GM19328 (cell line): Measurements from ENCODE around the gene C1GALT1.

Experiments
- ATAC-seq: cut with Tn5 transposase; IDR thresholded peaks from one replicate; pipeline ENCODE4 v1.9.1; 2021; ENCODE audit warnings: mild to moderate bottlenecking, moderate library complexity; ENCODE audit not compliant: unreplicated experiment

The C1GALT1 gene

DNA sequence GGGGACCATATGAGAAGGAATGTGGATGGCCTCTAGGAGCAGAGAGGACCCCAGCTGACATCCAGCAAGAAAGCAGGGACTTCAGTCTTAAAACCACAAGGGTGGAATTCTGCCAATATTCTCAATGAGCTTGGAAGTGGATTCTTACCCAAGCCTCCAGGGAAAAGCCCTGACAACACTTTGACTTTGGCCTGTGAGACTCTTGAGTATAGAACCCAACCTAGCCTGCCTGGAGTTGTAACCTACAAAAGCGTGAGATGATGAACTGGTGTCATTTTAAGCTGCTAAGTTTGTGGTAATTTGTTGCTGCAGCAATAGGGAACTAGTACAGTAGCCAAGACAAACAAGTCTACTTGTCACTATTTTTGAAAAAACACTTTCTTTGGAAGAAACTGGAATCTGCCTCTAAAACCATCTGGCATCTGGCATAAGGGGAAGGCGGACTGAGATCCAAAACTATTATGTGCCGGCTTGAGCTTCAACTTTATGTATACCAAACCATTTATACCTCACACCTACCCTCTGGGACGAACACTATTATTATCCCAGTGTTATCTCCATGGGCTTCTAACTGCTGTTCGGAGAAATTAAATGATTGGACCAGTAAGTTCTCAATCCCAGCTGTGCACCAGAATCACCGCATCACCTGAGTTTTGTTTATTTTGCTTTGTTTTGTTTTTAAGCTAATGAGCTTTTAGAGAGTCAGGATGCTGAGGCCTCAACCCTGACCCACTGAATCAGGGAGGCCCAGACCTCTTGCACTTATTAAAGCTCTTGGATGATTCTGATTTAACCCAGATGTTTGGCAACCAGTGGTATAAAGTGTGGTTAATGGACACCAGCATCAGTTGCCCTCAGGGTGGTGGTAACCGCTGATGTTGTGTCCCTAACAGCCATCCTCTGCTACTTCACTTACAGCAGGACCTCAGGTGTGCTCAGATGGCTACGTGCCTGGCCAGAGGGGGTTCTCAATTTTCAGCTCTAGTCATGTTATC, 83.0 kb downstream of the C1GALT1 start:
- no peak for ATAC-seq

GRCh38 chr7:7266257-7266881, 84.0 kb downstream of the C1GALT1 start:
- no peak for ATAC-seq

GRCh38 chr7:7271094-7271874, 88.9 kb downstream of the C1GALT1 start:
- ATAC-seq, result no peak

DNA sequence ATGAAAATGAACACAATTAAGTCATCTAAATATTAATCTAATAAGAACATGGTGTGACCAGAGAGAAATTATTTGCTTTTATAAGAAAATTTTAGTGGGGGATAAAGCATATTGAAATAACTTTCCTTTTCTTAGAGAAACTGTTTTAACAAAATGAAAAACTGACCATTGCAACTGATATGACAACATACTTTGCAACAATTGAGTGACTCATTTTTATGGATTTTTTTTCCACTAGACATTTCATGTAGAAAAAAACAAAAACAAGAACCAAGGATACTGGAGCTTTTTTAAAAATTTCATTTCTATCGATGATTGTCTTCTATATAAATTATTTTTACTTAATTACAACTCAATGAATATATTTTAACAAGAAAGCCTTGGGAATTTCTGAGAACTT, 90.0 kb downstream of the C1GALT1 start:
- no peak for ATAC-seq

GRCh38 chr7:7274782-7275181, 92.4 kb downstream of the C1GALT1 start:
- ATAC-seq, result no peak

DNA sequence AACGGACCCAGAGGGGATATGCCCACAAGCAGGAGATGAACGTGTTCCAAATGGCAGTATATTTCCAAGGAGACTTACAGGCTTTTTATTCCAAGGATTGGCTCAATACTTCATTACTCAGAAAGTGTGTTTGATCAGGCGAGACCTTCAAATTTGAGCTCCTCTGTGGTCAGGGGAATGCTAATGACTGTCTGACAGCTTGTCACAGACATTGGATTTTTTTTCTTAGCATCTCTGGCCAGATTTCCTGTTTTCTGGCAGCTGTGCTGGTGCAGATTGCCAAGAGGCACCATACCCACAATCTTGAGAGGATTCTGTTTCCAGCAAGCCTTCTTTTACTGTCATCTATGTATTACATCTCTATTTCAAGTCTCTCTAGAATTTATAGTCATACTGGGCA, 93.8 kb downstream of the C1GALT1 start:
- no peak for ATAC-seq

DNA sequence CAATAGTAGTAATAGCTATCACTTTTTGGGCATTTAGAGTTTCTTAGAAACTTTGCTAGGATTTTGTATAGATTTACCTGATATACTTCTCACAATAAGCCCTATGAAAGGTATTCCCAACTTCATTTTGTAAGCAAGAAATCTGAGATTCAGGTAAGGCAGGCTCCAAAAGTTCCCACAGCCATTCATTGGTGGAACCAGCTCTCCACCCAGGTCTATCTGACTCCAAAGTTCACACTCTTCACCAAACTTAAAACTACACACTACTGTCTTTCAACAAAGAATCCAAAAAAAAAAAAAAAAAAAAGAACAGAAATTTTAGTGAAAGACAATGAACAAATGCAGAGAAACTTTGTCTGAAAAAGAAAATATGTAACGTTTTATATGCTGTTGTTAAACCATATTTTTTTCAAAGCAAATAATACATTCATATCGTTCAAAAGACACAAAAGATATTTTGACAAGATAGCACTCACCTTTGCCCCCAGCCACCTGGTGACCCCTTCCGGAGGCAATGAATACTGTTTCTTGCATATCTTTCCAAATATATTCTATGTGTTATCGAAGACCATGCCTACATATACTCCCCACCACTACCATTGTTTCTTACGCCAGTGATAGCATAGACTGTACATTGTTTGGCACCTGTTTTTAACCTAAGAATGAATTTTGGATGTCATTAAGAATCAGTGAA, 108.2 kb downstream of the C1GALT1 start:
- ATAC-seq, result no peak

GRCh38 chr7:7292085-7292484, 109.7 kb downstream of the C1GALT1 start:
- no peak for ATAC-seq

- ATAC-seq, result no peak
Measured at GRCh38 chr7:7292608-7293007, 110.3 kb downstream of the C1GALT1 start.

- ATAC-seq, result no peak
Measured at GRCh38 chr7:7293092-7293491, 110.7 kb downstream of the C1GALT1 start.

- ATAC-seq, result no peak
Measured at GRCh38 chr7:7294911-7295310, 112.6 kb downstream of the C1GALT1 start.
